Rectal smooth muscle tissue (tissue), 1 donor: ENCODE results near the gene EID2.

Experiments used
- H3K27ac ChIP-seq: one replicate; pipeline ENCODE4 v1.7.0; 2013; ENCODE audit warnings: low read depth, low read length, inconsistent platforms
- H3K27me3 ChIP-seq: one replicate; pipeline ENCODE4 v1.7.0; 2013; ENCODE audit warnings: low read length; ENCODE audit not compliant: control insufficient read depth, insufficient read depth
- H3K36me3 ChIP-seq: one replicate; pipeline ENCODE4 v1.7.0; 2013; ENCODE audit warnings: low read length; ENCODE audit not compliant: control insufficient read depth, insufficient read depth
- H3K4me1 ChIP-seq: one replicate; pipeline ENCODE4 v1.7.0; 2013; ENCODE audit warnings: low read length; ENCODE audit not compliant: control insufficient read depth, insufficient read depth
- H3K4me3 ChIP-seq: one replicate; pipeline ENCODE4 v1.7.0; 2013; ENCODE audit warnings: low read length
- H3K9ac ChIP-seq: one replicate; pipeline ENCODE4 v1.7.0; 2013; ENCODE audit warnings: low read length

Gene EID2

GRCh38 chr19:39508629-39509028, 31.3 kb downstream of the EID2 start:
- Histone ChIP-seq H3K4me1 (no peaks in the 10 kb centered on the region), H3K9ac (no peak overlapping the region), H3K36me3 (no peaks in the 10 kb centered on the region), H3K27me3 (peaks cover 32% of the 10 kb centered on the region), H3K4me3 (no peak overlapping the region), H3K27ac (no peak overlapping the region)

GRCh38 chr19:39507715-39508364, 32.1 kb downstream of the EID2 start:
- H3K27ac ChIP-seq: no peak overlapping the region
- no peaks in the 10 kb centered on the region for H3K4me1 ChIP-seq
- no peak overlapping the region for H3K9ac ChIP-seq
- no peaks in the 10 kb centered on the region for H3K36me3 ChIP-seq
- peak overlapping the region; percentile 55 for H3K4me3 ChIP-seq
- H3K27me3 ChIP-seq: peaks cover 33% of the 10 kb centered on the region

GRCh38 chr19:39506944-39507714, 32.8 kb downstream of the EID2 start:
- H3K36me3 ChIP-seq: no peaks in the 10 kb centered on the region
- H3K27me3 ChIP-seq: peaks cover 33% of the 10 kb centered on the region
- no peak overlapping the region for H3K27ac ChIP-seq
- H3K9ac ChIP-seq: no peak overlapping the region
- H3K4me3 ChIP-seq: peak overlapping the region; percentile 55
- no peaks in the 10 kb centered on the region for H3K4me1 ChIP-seq

DNA sequence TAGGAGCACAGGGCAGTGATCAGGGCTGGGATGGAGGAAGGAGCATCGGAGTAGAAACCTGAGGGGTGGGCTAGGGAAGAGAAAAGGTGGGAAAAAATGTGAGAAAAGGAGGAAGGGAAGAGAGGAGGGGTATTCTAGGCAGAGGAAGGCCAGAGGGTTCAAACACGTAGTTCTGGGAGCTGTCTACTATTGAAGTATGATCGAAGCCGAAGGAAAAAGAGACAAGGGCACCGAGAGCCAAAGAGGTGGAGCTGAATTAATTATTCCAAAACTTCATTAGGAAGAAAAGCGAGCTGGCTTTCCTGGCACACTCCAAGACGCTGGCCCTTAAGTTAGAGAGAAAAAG, 33.4 kb downstream of the EID2 start:
- Histone ChIP-seq H3K9ac (no peak overlapping the region), H3K4me3 (no peak overlapping the region), H3K36me3 (no peaks in the 10 kb centered on the region), H3K4me1 (no peaks in the 10 kb centered on the region), H3K27ac (no peak overlapping the region), H3K27me3 (peaks cover 33% of the 10 kb centered on the region)

- Histone ChIP-seq H3K4me1 (no peaks in the 10 kb centered on the region), H3K27me3 (peaks cover 36% of the 10 kb centered on the region), H3K27ac (no peak overlapping the region), H3K4me3 (no peak overlapping the region), H3K36me3 (no peaks in the 10 kb centered on the region), H3K9ac (no peak overlapping the region)
These were observed 37.1 kb downstream of the EID2 start for GRCh38 chr19:39502640-39503417.

DNA sequence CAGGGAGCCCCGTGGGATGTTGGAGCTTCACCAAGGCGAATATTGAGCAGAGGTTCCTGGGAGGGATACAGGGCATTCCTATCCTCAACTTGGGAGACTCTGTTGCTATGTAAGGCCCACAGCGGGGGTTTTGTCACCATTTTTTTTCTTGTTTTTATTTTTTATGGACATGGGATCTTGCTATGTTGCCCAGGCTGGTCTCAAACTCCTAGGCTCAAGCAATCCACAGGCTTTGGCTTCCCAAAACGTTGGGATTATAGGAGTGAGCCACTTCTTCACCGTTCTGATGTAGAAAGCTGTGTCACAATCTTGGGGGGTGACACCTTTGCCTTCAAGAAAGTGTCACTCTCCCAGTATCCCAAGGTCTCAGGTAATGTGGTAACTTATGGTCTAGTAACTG, 38.6 kb downstream of the EID2 start:
- Histone ChIP-seq H3K4me1 (no peaks in the 10 kb centered on the region), H3K27me3 (peaks cover 29% of the 10 kb centered on the region), H3K4me3 (no peak overlapping the region), H3K36me3 (no peaks in the 10 kb centered on the region), H3K27ac (no peak overlapping the region), H3K9ac (no peak overlapping the region)

DNA sequence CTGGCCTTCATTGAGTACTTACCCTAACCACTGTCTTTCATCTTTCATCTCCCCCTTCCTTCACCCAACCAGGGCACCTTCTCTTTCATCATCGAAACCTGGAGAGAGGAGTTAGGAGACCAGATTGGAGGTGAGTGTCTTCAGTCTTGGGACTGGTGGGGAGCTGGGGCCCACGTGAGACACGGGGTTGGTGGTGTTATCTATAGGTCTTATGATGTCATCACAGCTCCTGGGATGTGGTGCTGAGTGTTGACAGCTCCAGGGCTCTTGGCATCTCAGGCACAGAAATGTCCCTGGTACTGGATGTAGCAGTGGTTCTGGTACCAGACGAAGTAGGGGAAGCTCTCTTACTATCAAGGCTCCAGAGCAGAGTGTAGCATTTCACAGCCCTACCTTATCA, 39.4 kb downstream of the EID2 start:
- Histone ChIP-seq H3K4me3 (no peak overlapping the region), H3K27me3 (peaks cover 27% of the 10 kb centered on the region), H3K27ac (no peak overlapping the region)

DNA sequence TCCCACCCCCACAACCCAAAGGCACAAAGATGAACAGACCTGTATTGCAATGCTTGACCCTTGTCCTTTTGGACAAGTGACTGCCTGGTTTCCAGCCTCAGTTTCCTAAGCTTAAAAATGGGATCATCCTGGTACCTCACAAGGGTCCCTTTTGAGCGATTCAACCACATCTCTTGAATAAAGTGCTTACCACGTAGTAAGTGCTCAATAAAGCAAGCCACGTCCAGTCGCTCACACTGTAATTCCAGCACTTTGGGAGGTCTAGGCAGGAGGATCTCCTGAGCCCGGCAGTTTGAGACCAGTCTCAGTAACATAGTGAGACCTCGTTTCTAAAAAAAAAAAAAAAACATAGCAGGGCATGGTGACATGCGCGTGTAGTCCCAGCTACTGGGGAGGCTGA, 40.0 kb downstream of the EID2 start:
- Histone ChIP-seq H3K27me3 (peaks cover 25% of the 10 kb centered on the region), H3K4me1 (no peaks in the 10 kb centered on the region), H3K27ac (no peak overlapping the region), H3K36me3 (no peaks in the 10 kb centered on the region), H3K9ac (no peak overlapping the region), H3K4me3 (no peak overlapping the region)

More for the DNA sequence above, 39.4 kb downstream of the EID2 start:
- H3K36me3 ChIP-seq: no peaks in the 10 kb centered on the region
- H3K4me1 ChIP-seq: no peaks in the 10 kb centered on the region
- H3K9ac ChIP-seq: no peak overlapping the region

DNA sequence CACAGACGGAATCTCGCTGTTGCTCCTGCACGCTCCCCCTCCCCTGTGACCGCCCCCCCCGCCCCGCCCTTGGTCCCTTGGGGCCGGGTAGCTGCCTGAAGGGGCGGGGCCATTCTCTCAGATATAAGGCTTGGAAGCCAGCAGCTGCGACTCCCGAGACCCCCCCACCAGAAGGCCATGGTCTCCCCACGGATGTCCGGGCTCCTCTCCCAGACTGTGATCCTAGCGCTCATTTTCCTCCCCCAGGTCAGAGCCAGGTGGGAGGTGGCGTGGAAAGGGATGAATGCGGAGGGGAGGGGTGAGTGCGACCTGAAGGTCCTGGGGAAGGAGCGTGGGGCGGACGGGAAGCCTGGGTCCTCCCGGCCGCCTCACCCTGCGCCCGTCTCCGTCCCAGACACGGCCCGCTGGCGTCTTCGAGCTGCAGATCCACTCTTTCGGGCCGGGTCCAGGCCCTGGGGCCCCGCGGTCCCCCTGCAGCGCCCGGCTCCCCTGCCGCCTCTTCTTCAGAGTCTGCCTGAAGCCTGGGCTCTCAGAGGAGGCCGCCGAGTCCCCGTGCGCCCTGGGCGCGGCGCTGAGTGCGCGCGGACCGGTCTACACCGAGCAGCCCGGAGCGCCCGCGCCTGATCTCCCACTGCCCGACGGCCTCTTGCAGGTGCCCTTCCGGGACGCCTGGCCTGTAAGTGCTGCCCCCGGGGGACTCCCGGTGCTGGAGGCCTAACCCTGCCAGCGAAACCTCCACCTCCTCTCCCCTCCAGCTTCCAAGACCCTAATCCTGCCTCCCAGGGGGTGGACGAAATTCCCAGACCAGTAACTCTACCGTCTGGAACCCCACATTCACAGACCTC, 40.9 kb downstream of the EID2 start, which contains the start of gene DLL3:
DLL3 (plus strand) TSS at position 150 of the 845 bp plus-strand sequence; CDS start at position 178, 28 bp downstream.
- H3K27ac ChIP-seq: no peak within 1 kb of the TSS
- no peak within 1 kb of the TSS for H3K9ac ChIP-seq
- H3K36me3 ChIP-seq: no peaks in the 10 kb centered on the region
- peak within 1 kb of the TSS; percentile 33 for H3K4me3 ChIP-seq
- H3K27me3 ChIP-seq: peaks cover 19% of the 10 kb centered on the region
- no peaks in the 10 kb centered on the region for H3K4me1 ChIP-seq

GRCh38 chr19:39497996-39498797, 41.8 kb downstream of the EID2 start:
- H3K36me3 ChIP-seq: no peaks in the 10 kb centered on the region
- peak overlapping the region; percentile 33 for H3K4me3 ChIP-seq
- H3K27ac ChIP-seq: no peak overlapping the region
- H3K9ac ChIP-seq: no peak overlapping the region
- H3K4me1 ChIP-seq: no peaks in the 10 kb centered on the region
- peaks cover 14% of the 10 kb centered on the region for H3K27me3 ChIP-seq

DNA sequence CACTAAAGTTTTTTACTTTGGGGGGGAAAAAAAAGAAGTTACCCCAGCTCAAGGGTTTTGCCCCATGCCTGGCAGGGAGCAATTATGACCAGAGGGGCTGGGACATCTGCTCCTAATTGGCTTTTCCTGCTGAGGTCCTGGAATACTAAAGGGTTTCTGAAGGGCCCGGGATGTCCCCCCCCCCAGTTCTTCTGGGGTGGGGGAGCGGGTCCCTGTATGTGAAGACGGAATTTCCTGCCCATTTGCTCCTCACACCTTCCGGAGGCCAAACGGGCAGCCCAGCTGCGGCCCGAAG, 42.3 kb downstream of the EID2 start:
- Histone ChIP-seq H3K27ac (no peak overlapping the region), H3K4me1 (no peaks in the 10 kb centered on the region), H3K27me3 (peaks cover 12% of the 10 kb centered on the region), H3K9ac (no peak overlapping the region), H3K4me3 (peak overlapping the region; percentile 33), H3K36me3 (no peaks in the 10 kb centered on the region)
